NCI-H2227 treated with DMSO at 0.1 percent for 48 hours (cell line): Measurements from ENCODE around the gene COL6A2.
"Not testable (repeated sequence)": the region's sequence is repeated elsewhere in the genome, so short reads cannot be mapped to it uniquely, and the experiment has no call there.

ENCODE experiments used
- DNase-seq: peaks from one replicate; lab custom pipeline; 2025; lab: John Stamatoyannopoulos, UW

The COL6A2 gene

DNA sequence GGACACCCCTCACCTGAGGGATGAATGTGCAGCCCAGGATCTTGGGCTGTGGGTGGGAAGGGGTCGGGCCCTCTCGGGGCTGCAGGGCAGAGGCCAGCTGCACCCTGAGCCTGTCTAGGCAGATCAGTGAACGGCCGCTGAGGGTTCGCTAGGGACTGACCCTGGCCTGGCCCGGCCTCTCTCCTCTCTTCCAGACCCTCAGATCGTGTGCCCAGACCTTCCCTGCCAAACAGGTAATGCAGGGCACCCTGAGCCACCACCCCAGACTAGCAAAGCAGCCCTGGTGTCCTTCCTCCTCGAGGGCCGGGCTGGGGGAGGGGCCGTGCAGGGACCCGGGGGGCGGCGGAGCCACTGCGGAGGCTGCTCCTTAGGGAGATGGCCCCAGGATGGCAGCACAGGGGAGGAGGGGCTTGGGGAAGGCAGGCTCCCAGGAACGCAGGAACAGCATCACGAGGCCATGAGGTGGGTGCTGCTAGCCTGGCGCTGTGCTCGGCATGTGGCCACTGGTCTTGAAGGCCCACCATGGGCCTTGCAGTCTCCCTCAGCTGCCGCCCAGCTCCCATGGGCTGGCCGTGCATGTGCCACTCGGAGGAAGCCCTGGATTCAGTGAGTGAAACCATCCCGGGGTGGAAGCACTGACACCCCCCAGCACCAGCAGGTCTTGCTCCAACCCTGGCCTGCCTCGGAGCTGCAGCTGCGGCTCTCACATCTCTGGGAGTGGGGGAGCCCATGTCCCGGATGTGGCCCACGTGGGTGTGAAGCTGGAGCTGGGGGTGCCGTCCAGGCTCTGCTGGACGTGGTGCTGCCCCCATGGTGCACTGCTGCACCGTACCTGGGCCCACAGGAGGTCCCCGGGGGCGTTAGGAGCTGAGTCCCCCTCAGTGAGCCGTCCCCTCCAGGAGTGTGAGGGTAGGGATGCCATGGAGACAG lies 28.7 kb downstream of the COL6A2 start:
- no peak for DNase-seq

DNA sequence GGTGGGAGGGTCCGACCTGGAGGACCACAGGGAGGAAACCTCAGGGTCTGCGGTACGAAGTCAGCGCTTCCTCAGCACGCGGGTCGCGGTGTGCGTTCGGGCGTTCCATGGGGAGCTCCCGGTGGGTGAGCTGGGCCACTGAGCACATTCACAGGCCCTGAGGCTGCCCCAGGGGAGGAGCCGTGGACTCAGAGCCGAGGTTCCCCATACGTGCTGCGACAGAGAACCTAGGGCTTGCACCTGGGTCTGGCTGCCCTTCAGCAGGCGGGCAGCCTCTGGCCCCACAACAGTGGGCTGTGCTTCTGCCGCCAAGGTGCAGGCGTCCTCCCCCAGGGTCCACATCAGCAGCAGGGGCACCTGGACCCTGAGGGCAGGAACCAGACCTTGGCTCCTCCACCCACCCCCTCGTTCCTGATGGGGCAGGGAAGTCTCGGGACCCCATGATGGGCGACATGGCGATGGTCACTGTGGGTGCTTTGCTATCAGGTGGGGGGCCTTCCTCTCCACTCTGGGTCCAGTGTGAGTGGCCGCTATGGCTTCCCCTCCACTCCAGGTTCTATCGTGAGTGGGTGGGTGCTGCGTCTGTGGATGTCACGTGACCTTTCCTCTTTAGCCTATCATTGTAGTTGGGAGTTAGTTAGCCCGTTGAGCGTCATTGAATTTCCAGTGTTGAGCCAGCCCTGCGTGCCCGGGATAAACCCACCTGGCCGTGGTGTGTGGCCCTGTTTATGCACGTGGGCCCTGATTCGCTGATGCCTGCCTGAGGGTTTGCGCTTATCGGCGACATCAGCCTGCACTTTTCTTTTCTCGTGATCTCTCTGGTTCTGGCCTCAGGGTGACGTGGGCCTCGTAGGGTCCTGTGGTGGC lies 29.6 kb downstream of the COL6A2 start:
- no peak for DNase-seq

DNA sequence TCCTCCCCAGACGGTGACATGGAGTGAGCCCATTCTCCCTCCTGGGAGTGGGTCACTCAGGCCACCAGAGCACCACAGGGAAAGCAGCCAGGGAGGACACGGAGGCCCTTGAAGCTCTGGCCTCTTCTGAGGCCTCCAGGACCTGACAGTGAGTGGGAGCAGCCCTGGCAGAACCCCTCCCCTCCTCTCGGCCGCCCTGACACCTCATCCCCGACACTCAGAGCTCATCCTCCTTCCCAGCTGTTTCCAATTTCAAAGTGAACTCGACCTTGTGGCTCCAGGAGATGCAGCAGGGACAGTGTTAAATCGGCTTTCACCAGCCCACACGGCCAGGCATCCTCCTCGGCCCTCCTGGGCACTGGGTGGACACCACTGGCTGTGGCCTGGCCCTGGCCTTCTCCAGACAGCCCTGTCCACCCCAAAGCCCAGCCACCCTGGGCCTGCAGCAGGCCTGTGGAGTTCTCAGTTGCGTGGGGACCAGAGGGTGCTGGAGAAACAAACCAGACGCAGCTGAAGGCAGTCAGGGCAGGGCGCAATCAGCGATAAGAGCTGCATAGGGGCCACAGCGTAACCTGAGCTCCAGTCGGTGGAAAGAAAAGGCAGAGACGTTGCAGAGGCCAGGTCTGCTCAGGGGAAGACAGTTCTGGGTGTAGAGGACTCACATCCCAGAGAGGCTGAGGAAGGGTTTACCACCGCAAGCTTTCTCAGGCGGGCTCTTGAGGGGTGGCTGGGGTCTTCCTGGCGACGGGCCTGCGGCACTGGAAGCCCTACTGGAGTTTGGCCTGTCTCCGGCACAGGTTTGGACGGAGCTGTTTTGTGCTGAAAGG lies 30.4 kb downstream of the COL6A2 start:
- DNase-seq, result no peak

DNA sequence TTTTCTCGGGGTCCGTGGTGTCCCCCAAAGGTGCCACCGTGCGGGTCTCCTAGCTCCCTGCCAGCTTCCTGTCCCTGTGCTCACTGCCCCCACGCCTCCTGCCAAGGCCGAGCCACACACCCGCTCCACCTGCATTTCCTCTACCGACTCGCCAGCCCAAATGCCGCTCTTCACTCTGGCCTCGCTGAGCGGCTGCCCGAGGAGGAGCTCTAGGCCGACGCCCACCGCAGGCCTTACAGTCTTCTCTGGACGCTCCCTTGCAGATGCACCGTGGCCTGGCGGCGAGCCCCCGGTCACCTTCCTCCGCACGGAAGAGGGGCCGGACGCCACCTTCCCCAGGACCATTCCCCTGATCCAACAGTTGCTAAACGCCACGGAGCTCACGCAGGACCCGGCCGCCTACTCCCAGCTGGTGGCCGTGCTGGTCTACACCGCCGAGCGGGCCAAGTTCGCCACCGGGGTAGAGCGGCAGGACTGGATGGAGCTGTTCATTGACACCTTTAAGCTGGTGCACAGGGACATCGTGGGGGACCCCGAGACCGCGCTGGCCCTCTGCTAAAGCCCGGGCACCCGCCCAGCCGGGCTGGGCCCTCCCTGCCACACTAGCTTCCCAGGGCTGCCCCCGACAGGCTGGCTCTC lies 31.1 kb downstream of the COL6A2 start:
- no peak for DNase-seq

DNA sequence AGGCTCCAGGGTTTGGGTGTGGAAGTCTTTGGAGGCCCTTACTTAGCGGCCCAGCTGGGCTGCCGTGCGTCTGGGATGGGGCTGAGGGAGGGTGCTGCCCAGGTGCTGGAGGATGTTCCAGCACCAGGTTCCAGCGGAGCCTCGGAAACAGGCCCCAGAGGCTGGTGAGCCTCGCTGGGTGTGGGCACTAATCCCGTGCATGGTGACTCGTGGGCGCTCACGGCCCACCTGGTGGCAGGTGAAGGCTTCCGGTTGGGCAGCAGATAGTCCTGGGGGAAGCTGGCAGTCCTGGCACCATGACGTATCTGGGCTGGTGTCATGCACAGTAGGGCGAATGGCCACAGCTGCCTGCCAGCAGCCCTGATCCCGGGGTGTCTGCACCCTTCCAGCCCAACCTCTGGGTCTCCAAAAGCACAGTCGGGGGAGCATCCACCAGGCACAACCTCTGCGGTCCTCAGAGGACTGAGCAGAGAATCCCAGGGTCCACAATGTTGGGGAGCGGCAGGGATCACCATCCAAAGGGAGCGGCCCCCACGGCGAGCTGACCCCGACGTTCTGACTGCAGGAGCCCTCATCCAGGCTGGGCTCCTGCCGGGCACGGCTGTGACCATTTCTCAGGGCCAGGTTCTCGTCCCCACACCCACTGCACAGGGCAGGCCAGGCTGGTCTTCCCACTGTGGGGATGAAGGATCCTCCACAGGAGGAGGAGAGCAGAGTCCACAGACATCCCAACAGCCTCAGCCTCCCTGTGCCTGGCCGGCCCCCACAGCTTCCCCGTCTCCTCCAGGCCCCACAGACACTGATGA lies 32.1 kb downstream of the COL6A2 start:
- no peak for DNase-seq

DNA sequence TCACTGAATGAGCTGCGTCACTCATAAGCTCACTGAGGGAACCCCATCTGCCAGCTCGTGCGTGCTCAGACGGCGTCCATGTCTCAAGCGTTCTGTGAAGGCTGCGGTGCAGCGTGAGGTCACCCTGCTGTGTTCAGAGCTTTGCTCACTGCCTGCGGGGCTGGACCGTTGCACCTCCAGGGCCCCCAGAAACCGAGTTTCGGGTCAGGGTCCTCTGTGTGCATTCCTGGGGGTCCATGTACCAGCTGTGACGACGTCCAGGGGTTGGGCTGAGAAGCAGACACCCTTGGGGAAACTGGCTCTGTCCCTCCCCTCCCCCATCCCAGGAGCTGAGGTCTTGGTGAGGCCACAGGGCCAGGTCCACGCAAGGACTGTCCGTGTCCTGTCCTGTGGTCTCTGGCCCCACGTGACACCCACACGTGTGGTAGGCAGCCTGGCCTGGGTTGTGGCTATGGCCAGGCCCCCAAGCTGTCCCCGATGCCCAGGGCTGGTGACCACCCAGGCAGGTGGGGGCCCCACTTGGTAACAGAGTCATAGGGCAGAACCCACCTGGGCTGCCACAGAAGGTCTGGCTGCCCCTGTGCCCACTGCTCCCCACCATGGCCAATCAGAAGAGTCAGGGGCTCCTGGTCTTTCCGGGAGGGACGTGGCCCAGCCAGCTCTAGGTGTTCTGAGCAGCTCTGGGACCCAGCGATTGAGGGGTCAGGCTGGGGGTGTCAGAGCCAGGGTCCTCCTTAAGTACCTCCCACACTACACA lies 33.1 kb downstream of the COL6A2 start:
- DNase-seq, result no peak

DNA sequence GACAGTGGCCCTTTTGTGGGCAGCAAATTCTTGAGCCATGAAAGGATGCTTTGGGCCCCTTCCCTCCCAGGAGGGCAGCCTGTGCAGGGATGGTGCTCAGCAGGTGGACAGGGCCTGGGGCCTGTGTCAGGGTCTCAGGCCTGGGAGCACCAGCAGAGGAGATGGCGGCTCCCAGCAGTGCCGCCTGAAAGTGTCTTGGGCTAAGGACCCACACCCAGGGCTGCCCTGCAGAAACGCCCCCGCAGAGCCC lies 33.6 kb downstream of the COL6A2 start:
- no peak for DNase-seq

DNA sequence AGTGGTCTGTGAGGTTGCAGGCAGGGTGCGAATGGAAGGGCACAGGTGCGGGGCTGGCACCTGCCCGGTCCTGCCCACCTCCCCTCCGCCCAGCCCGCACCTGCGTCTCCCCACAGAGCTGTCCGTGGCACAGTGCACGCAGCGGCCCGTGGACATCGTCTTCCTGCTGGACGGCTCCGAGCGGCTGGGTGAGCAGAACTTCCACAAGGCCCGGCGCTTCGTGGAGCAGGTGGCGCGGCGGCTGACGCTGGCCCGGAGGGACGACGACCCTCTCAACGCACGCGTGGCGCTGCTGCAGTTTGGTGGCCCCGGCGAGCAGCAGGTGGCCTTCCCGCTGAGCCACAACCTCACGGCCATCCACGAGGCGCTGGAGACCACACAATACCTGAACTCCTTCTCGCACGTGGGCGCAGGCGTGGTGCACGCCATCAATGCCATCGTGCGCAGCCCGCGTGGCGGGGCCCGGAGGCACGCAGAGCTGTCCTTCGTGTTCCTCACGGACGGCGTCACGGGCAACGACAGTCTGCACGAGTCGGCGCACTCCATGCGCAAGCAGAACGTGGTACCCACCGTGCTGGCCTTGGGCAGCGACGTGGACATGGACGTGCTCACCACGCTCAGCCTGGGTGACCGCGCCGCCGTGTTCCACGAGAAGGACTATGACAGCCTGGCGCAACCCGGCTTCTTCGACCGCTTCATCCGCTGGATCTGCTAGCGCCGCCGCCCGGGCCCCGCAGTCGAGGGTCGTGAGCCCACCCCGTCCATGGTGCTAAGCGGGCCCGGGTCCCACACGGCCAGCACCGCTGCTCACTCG lies 34.1 kb downstream of the COL6A2 start:
- DNase-seq, result no peak

DNA sequence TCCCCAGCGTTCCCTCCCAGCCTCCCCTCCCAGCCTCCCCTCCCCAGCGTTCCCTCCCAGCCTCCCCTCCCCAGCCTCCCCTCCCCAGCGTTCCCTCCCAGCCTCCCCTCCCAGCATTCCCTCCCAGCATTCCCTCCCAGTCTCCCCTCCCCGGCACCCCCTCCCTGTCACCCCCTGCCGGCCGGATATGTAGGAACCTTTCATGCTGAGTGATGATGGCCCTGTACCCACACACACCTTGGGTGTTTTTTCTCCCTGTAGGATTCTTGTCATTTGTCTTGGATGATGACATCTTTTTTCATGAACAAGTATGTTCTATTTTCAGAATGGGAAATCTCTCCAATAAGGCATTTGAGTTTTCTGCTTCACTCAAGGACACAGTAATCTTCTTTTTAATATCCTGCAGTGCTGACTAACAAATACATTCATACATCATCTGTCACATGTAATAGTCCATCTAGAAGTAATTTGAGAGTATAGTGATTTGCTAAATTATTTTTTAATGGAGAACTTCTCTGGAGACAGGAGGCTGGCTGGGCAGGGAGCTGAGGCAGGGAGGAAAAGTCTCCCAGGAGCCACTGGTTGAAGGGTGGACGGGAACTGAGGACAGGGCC lies 38.0 kb downstream of the COL6A2 start:
- DNase-seq, result peak; percentile 1

DNA sequence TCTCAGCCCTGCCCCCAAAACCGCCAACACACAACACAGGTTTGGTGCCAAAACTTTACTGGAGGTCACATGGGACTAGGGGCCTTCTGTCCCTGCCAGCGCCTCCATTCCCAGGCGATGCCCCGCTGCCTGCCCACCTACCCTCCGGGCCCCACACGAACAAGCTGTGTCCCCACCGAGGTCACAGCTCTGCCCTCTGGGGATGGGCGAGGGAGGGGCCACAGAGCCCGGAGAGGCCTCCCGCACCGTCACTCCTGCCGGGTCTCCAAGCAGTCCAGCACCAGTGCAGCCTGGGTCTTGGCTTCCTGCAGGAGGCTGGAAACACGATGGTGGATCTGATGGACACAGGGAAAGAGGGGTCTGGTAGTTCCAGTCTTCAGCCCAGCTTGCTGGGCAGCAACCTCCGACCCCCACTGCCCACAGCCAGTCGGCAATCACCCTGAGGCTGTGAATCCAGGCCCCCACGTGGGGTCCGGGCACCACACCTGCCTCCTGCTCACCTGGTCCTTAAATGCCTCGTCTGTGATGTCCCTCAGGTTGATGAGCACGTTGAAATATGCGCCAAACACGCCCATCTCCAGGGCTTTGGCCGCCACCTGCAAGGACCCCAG lies 38.9 kb downstream of the COL6A2 start:
- no peak for DNase-seq

DNA sequence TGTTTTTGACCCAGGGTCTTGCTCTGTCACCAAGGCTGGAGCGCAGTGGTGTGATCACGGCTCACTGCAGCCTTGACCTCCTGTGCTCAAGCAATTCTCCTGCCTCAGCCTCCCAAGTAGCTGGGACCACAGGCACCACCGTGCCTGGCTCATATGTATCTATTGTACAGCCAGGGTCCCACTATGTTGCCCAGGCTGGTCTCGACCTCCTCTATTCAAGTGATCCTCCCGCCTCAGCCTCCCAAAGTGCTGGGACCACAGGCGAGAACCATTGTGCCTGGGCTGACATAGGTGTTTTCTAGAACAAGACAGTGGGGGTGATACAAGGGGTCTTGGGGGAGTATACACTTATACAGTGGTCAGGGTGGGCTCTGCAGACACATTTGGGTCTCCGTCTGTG lies 40.0 kb downstream of the COL6A2 start:
- no peak for DNase-seq

DNA sequence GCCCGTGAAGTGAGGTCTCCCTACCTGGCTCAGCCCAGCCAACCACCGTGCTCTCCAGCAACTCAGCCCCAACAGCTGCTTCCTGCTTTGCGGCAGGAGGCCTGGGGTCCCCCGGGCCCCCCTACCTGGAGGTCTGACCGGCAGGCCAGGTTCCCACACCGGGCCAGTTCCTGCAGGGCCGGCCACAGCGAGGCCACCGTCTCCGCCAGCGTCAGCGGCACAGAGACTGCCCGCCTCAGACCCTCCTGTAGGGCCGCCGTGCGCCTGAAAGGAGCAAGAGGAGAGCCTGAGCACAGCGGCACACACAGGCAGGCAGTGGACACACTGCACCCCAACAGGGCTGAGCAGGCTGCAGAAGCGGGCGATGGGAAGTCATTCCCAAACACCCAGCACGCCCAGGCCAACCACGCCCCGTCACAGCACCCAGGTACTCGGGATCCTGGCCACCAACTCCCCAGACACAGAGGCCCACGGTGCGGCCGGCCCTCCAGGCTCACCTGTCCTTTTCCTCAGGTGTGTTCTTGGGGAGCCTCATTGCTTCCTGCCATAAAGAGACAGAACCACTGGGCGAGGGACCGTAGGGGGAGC lies 40.6 kb downstream of the COL6A2 start:
- no peak for DNase-seq

DNA sequence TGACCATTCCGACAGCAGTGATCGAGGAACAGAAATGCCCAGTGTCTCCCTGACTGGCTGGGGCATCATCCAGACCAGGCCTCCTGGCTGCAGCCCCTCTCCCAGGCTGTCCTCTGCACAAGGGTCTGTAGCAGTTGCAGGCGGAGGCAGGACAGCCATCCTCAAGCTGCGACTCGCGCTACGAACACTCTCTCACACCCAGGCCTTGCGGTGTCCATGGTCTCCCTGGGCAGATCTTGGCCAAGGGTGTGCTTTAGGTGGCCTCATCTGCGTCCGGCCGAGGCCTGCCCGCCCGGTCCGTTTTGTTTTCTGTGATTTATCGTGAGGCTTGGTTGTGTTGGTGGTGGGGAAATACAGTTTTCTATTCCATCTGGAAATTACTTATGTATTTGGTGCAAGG lies 41.8 kb downstream of the COL6A2 start:
- DNase-seq, result no peak

DNA sequence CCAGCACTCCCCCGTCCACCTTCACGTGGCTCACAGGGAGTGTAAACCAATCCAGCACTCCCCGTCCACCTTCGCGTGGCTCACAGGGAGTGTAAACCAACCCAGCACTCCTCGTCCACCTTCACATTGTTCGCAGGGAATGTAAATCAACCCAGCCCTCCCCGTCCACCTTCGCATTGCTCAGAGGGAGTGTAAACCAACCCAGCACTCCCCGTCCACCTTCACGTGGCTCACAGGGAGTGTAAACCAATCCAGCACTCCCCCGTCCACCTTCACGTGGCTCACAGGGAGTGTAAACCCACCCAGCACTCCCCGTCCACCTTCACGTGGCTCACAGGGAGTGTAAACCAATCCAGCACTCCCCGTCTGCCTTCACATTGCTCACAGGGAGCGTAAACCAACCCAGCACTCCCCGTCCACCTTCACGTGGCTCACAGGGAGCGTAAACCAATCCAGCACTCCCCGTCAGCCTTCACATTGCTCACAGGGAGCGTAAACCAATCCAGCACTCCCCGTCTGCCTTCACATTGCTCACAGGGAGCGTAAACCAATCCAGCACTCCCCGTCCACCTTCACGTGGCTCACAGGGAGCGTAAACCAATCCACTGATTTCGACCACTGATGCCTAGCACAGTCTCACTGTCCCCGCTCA lies 42.6 kb downstream of the COL6A2 start:
- DNase-seq, result not testable (repeated sequence)

DNA sequence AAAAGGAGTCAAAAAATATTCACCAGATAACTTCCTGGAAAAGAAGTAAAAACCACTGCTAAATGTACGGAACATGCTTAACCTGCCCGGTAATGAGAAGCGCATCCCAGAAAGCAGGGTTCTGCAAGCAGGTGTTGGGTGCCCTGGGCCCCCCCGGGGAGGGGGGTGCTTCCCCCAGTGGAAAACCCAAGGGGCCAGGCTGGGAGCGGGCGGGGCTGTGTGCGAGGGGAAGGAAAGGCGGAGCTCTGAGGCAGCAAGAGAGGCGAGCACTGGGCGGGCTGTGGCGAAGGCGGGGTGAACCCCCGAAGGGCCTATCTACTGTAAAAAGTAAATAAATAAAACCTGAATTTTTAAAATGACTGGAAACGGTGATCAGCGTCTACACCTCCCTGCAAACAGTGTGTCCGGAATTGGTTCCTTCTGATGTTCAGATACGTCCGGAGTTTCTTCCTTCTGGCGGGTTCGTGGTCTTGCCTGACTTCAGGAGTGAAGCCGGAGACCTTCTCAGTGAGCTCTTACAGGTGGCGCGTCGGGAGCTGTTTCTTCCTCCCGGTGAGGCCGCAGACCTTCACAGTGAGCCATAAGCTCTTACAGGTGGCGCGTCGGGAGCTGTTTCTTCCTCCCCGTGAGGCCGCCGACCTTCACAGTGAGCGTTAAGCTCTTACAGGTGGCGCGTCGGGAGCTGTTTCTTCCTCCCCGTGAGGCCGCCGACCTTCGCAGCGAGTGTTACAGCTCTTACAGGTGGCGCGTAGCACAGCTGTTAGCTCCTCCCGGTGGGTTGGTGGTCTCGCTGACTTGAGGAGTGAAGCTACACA lies 44.1 kb downstream of the COL6A2 start:
- no peak for DNase-seq

DNA sequence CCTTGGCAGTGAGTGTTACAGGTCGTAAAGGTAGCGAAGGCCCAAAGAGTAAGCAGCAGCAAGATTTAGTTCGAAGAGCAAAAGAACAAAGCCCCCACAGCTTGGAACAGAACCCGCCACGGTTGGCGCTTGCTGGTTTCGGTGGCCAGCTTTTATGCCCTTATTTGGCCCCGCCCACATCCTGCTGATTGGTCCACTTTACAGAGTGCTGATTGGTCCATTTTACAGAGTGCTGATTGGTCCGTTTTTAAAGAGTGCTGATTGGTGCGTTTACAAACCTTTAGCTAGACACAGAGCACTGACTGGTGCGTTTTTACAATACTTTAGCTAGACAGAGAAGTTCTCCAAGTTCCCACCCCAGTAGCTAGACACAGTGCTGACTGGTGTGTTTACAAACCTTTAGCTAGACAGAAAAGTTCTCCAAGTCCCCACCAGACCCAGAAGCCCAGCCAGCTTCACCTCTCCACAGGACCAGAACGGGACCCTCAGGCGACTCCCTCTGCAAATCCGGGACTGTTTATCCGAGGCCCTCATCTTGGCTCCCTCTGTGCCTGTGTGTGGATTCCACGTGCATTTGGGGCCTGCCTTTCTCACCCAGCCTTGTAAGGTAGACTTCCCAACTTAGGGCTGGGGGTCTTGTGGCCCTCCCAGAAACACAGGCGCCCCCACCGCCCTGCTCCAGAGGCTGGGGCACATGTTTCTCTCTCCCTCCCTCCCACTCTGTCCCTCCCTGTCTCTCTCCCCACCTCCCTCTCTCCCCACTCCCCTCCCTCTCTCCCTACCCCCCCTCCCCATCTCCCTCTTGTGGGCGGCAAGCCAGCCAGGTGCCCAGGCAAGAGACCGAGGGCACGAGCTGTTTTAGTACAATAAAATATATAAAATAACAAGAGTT lies 44.9 kb downstream of the COL6A2 start:
- DNase-seq, result no peak
